GM13976 (cell line): ENCODE data around the gene CCDC200.

Experiments
- DNase-seq: peaks from one replicate; pipeline ENCODE4 v3.0.0; 2012; ENCODE audit warnings: low spot score
- CTCF ChIP-seq: IDR thresholded peaks from 2 replicates; pipeline ENCODE4 v1.5.1; 2012; ENCODE audit warnings: borderline replicate concordance, mild to moderate bottlenecking; ENCODE audit not compliant: insufficient read depth; ENCODE audit errors: extremely low read depth, missing control alignments, control extremely low read depth
- in situ Hi-C: fragments of 300-500 bp; cut with MboI; formaldehyde crosslinking; loops from one replicate; pipeline ENCODE4 v1.12.0; 2022; ENCODE audit warnings: low sequenced_read_pairs, mixed read lengths, inconsistent platforms; ENCODE audit not compliant: unreplicated experiment

The CCDC200 gene

GRCh38 chr17:43175213-43176118, 53.0 kb downstream of the CCDC200 start:
- no peak for DNase-seq
- no peak for TF ChIP-seq CTCF
- in situ Hi-C loops: no loop called here

GRCh38 chr17:43171586-43172487, 56.6 kb downstream of the CCDC200 start:
- in situ Hi-C loops: no loop called here
- DNase-seq: no peak
- TF ChIP-seq CTCF: no peak
